ENCODE measurements around the gene RAET1G. TPM values are rescaled to one million over a fixed set of nuclear protein-coding genes. Genes with fewer than 3 reads are reported as not detected.

RAET1G gene
- total and polyA plus RNA-seq, 2 of the 13 experiments (the other 11 are each of a cell fraction or from before 2014, with no cell fraction given), result not detected

DNA sequence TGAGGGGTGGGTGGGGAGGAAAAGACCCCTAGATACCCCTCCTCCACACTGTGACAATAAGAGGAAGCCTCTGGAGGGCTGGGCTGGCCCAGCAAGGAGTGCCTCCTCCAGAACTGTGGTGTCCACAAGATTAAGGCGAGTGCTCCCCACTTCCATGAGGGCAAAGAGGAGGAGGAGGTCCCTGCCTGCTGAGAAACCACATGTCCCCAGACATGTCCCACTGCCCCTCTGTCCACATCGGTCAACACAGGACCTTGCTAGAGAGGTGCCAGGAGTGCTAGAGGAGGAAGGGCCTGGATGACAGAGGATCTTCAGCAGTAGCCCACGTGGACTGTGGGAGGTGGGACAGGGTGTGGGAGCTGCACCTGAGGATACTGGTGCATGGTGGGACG lies 3.1 kb downstream of the RAET1G start:
- Histone ChIP-seq H2AFZ (ENCODE audit: low read length) (no peak overlapping the region), H3K9me3 (ENCODE audit: low read length) (no peaks in the 10 kb centered on the region), H3K4me1 (ENCODE audit: insufficient read depth, low read length) (peaks cover 21% of the 10 kb centered on the region), H3K79me2 (ENCODE audit: insufficient read depth, low read length) (no peaks in the 10 kb centered on the region), H4K20me1 (ENCODE audit: insufficient read depth, low read length) (no peaks in the 10 kb centered on the region), H3K9ac (ENCODE audit: insufficient read depth, low read depth, low read length) (no peak overlapping the region), H3K27me3 (ENCODE audit: control insufficient read depth in 1 of 2, insufficient read depth in 2 of 2, low read length in 2 of 2) (peaks cover 13 to 76% of the 10 kb centered on the region in 2 experiments), H3K4me2 (ENCODE audit: low read depth, low read length) (no peak overlapping the region), H3K36me3 (replicated peaks in 1 of 2; ENCODE audit: control insufficient read depth in 1 of 2, insufficient read depth in 2 of 2, low read length in 2 of 2) (no peaks in the 10 kb centered on the region), H3K4me3 (replicated peaks in 1 of 3; ENCODE audit: insufficient read depth in 1 of 3, low read depth in 2 of 3, low read length in 3 of 3) (no peak overlapping the region), H3K27ac (ENCODE audit: extremely low read length, insufficient read depth, low read length) (no peak overlapping the region)
- ChIA-PET CTCF (ENCODE audit: low intra/inter-chr PET ratio, low total read pairs) (no interaction called here), POLR2A (no interaction called here)
- FAIRE-seq, result no peak
- no TSS peak for BruUV-seq (replicated peaks)
- in situ Hi-C loops (cut with HindIII; ENCODE audit: extremely low pct_ligation_motif_present, low pct_unique_long_range_greater_than_20kb) (loop anchor here (5.0 kb wide), 2 partner anchors 78 to 198 kb away; no protein-coding TSS in a partner anchor), intact Hi-C loops (cut with micrococcal nuclease; ENCODE audit: unreplicated experiment) (no loop called here)
- TF ChIP-seq SALL2 (CRISPR knock-in tag; IDR thresholded peaks at IDR 0.05), result no peak
- no peak for TF ChIP-seq RORA (CRISPR knock-in tag; IDR thresholded peaks at IDR 0.05)
- TF ChIP-seq, protein P1, sequence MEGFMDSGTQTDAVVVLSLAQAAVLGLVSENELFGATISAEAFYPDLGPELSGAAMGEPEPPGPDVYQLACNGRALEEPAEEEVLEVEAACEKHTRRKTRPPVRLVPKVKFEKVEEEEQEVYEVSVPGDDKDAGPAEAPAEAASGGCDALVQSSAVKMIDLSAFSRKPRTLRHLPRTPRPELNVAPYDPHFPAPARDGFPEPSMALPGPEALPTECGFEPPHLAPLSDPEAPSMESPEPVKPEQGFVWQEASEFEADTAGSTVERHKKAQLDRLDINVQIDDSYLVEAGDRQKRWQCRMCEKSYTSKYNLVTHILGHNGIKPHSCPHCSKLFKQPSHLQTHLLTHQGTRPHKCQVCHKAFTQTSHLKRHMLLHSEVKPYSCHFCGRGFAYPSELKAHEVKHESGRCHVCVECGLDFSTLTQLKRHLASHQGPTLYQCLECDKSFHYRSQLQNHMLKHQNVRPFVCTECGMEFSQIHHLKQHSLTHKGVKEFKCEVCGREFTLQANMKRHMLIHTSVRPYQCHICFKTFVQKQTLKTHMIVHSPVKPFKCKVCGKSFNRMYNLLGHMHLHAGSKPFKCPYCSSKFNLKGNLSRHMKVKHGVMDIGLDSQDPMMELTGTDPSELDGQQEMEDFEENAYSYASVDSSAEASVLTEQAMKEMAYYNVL (CRISPR knock-in tag; IDR thresholded peaks at IDR 0.05; ENCODE audit: borderline replicate concordance), result no peak
- TF ChIP-seq, protein P2, sequence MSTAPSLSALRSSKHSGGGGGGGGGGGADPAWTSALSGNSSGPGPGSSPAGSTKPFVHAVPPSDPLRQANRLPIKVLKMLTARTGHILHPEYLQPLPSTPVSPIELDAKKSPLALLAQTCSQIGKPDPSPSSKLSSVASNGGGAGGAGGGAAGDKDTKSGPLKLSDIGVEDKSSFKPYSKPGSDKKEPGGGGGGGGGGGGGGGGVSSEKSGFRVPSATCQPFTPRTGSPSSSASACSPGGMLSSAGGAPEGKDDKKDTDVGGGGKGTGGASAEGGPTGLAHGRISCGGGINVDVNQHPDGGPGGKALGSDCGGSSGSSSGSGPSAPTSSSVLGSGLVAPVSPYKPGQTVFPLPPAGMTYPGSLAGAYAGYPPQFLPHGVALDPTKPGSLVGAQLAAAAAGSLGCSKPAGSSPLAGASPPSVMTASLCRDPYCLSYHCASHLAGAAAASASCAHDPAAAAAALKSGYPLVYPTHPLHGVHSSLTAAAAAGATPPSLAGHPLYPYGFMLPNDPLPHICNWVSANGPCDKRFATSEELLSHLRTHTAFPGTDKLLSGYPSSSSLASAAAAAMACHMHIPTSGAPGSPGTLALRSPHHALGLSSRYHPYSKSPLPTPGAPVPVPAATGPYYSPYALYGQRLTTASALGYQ (CRISPR knock-in tag; IDR thresholded peaks at IDR 0.05), result no peak
- TF ChIP-seq ADNP (CRISPR knock-in tag; IDR thresholded peaks at IDR 0.05), result no peak
- no peak for TF ChIP-seq SP1 (IDR thresholded peaks at IDR 0.05)
- no peak for TF ChIP-seq SP1 (CRISPR knock-in tag; IDR thresholded peaks at IDR 0.05)
- no peak for TF ChIP-seq KLF12 (CRISPR knock-in tag; IDR thresholded peaks at IDR 0.05; ENCODE audit: borderline replicate concordance)
- no peak for TF ChIP-seq TEAD3 (CRISPR knock-in tag; optimal IDR thresholded peaks at IDR 0.05; ENCODE audit: borderline replicate concordance)
- TF ChIP-seq GTF2F1 (IDR thresholded peaks at IDR 0.05; ENCODE audit: low read length), result no peak
- no peak for TF ChIP-seq SCMH1 (CRISPR knock-in tag; IDR thresholded peaks at IDR 0.05; ENCODE audit: borderline replicate concordance)
- no peak for TF ChIP-seq NKX3-1 (CRISPR knock-in tag; IDR thresholded peaks at IDR 0.05)
- no peak for TF ChIP-seq NR2F6 (IDR thresholded peaks at IDR 0.05)
- TF ChIP-seq NR2F6 (CRISPR knock-in tag; IDR thresholded peaks at IDR 0.05), result no peak
- no peak for TF ChIP-seq ZNF33B (CRISPR knock-in tag; IDR thresholded peaks at IDR 0.05)
- TF ChIP-seq MTF1 (CRISPR knock-in tag; IDR thresholded peaks at IDR 0.05), result no peak
- no peak for TF ChIP-seq CHD2 (IDR thresholded peaks at IDR 0.05; ENCODE audit: low read depth, low read length)
- TF ChIP-seq, protein P3, sequence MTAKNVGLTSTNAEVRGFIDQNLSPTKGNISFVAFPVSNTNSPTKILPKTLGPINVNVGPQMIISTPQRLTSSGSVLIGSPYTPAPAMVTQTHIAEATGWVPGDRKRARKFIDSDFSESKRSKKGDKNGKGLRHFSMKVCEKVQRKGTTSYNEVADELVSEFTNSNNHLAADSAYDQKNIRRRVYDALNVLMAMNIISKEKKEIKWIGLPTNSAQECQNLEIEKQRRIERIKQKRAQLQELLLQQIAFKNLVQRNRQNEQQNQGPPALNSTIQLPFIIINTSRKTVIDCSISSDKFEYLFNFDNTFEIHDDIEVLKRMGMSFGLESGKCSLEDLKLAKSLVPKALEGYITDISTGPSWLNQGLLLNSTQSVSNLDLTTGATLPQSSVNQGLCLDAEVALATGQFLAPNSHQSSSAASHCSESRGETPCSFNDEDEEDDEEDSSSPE (CRISPR knock-in tag; IDR thresholded peaks at IDR 0.05), result no peak
- TF ChIP-seq SRY (CRISPR knock-in tag; IDR thresholded peaks at IDR 0.05), result no peak
- TF ChIP-seq CREB1 (IDR thresholded peaks at IDR 0.05), result no peak
- no peak for TF ChIP-seq CREB1 (CRISPR knock-in tag; IDR thresholded peaks at IDR 0.05)
- TF ChIP-seq, protein P4, sequence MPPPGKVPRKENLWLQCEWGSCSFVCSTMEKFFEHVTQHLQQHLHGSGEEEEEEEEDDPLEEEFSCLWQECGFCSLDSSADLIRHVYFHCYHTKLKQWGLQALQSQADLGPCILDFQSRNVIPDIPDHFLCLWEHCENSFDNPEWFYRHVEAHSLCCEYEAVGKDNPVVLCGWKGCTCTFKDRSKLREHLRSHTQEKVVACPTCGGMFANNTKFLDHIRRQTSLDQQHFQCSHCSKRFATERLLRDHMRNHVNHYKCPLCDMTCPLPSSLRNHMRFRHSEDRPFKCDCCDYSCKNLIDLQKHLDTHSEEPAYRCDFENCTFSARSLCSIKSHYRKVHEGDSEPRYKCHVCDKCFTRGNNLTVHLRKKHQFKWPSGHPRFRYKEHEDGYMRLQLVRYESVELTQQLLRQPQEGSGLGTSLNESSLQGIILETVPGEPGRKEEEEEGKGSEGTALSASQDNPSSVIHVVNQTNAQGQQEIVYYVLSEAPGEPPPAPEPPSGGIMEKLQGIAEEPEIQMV (CRISPR knock-in tag; IDR thresholded peaks at IDR 0.05; ENCODE audit: low read depth), result no peak
- no peak for DNase-seq (ENCODE audit: low spot score)
- 12% methylated on average over 4 of the region's 4 CpGs for WGBS (ENCODE audit: low lambda C conversion rate)
- ATAC-seq, result no peak
